Measurements from ENCODE around the gene SKI.
"Not testable (repeated sequence)": the region's sequence is repeated elsewhere in the genome, so short reads cannot be mapped to it uniquely, and the experiment has no call there.

SKI gene

DNA sequence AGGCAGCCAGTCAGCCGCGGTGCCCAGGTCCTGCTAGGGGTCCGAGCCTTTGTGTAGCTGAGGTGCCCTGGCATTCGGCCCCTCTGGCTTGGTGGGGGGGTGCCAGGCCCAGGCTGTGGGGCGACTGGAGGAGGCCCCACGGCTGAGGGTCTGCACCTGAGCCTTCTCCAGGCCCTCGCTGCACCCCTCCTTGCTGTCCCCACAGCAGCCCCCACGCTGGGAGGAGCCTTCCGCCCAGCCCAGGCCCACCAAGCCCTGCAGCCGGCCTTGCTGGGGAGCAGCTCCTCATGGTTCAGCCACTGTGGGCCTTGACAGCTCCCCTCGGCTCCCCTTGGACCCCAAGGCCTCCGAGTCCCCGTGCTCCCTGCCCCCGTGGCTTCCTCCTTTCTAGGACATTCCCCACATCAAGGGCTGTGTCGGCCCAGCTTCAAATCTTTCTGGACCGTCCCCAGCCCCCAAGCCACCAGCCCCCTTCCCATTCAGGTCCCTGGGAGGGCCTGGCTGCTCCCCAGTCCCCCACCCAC is 95.4 kb downstream of the SKI start:
- no peak overlapping the region for H3K4me3 ChIP-seq (ENCODE audit: low read depth, low read length)
- TF ChIP-seq, protein P1, sequence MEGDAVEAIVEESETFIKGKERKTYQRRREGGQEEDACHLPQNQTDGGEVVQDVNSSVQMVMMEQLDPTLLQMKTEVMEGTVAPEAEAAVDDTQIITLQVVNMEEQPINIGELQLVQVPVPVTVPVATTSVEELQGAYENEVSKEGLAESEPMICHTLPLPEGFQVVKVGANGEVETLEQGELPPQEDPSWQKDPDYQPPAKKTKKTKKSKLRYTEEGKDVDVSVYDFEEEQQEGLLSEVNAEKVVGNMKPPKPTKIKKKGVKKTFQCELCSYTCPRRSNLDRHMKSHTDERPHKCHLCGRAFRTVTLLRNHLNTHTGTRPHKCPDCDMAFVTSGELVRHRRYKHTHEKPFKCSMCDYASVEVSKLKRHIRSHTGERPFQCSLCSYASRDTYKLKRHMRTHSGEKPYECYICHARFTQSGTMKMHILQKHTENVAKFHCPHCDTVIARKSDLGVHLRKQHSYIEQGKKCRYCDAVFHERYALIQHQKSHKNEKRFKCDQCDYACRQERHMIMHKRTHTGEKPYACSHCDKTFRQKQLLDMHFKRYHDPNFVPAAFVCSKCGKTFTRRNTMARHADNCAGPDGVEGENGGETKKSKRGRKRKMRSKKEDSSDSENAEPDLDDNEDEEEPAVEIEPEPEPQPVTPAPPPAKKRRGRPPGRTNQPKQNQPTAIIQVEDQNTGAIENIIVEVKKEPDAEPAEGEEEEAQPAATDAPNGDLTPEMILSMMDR (conservative IDR thresholded peaks at IDR 0.05; ENCODE audit: low read depth, low read length), result no peak
- DNase-seq (ENCODE audit: low read depth), result no peak

- TF ChIP-seq, protein P1 (conservative IDR thresholded peaks at IDR 0.05; ENCODE audit: low read depth, low read length), result no peak
- no peak for DNase-seq (ENCODE audit: low read depth)
- H3K4me3 ChIP-seq (ENCODE audit: low read depth, low read length), result no peak overlapping the region
These were observed 96.6 kb downstream of the SKI start for GRCh38 chr1:2324553-2325366.

GRCh38 chr1:2326524-2326923 is 98.4 kb downstream of the SKI start:
- no peak for DNase-seq (ENCODE audit: low read depth)
- H3K4me3 ChIP-seq (ENCODE audit: low read depth, low read length), result no peak overlapping the region
- TF ChIP-seq, protein P1 (conservative IDR thresholded peaks at IDR 0.05; ENCODE audit: low read depth, low read length), result no peak

- H3K4me3 ChIP-seq (ENCODE audit: low read depth, low read length); DNase-seq (ENCODE audit: low read depth): not testable (repeated sequence)
These were observed 99.0 kb downstream of the SKI start for GRCh38 chr1:2327162-2327561.

GRCh38 chr1:2327841-2328240 is 99.7 kb downstream of the SKI start:
- TF ChIP-seq, protein P1 (conservative IDR thresholded peaks at IDR 0.05; ENCODE audit: low read depth, low read length), result no peak
- no peak overlapping the region for H3K4me3 ChIP-seq (ENCODE audit: low read depth, low read length)
- DNase-seq (ENCODE audit: low read depth), result no peak

- TF ChIP-seq, protein P1 (conservative IDR thresholded peaks at IDR 0.05; ENCODE audit: low read depth, low read length), result no peak
- H3K4me3 ChIP-seq (ENCODE audit: low read depth, low read length), result no peak overlapping the region
- no peak for DNase-seq (ENCODE audit: low read depth)
These were observed 100.7 kb downstream of the SKI start for GRCh38 chr1:2328676-2329455.

- TF ChIP-seq, protein P1 (conservative IDR thresholded peaks at IDR 0.05; ENCODE audit: low read depth, low read length), result no peak
- no peak overlapping the region for H3K4me3 ChIP-seq (ENCODE audit: low read depth, low read length)
- DNase-seq (ENCODE audit: low read depth), result no peak
These were observed 101.9 kb downstream of the SKI start for GRCh38 chr1:2330035-2330434.

All from choroid plexus epithelial cell (primary cell).